ENCODE measurements around the gene KBTBD3.

Gene KBTBD3

GRCh38 chr11:106001304-106002012 lies 75.7 kb downstream of the KBTBD3 start:
- Mint-ChIP-seq H3K36me3 (ENCODE audit: low read depth) (peaks cover 91% of the 10 kb centered on the region), H3K27me3 (no peaks in the 10 kb centered on the region), H3K27ac (no peak overlapping the region), H3K4me3 (no peak overlapping the region), H3K4me1 (ENCODE audit: low read depth) (peaks cover 10% of the 10 kb centered on the region), H3K9me3 (peaks cover 17% of the 10 kb centered on the region)
- no peak for DNase-seq
